GM12873 (cell line): ENCODE data around the gene GABPA.

Source experiments
- CTCF ChIP-seq: IDR thresholded peaks from 2 replicates; pipeline ENCODE4 v1.5.1; 2012; ENCODE audit warnings: low read depth, mild to moderate bottlenecking, moderate library complexity, low read length, control low read depth; ENCODE audit not compliant: insufficient read depth; ENCODE audit errors: missing control alignments

The GABPA gene

GRCh38 chr21:25801217-25802014 is 66.6 kb downstream of the GABPA start:
- peak; percentile 100 for TF ChIP-seq CTCF

- TF ChIP-seq CTCF, result no peak
Observed at GRCh38 chr21:25806060-25806459, 71.3 kb downstream of the GABPA start.

GRCh38 chr21:25807191-25807590 is 72.4 kb downstream of the GABPA start:
- no peak for TF ChIP-seq CTCF

GRCh38 chr21:25809013-25809412 is 74.2 kb downstream of the GABPA start:
- TF ChIP-seq CTCF, result no peak

- no peak for TF ChIP-seq CTCF
Observed at GRCh38 chr21:25811186-25811585, 76.4 kb downstream of the GABPA start.

GRCh38 chr21:25813917-25814316 is 79.1 kb downstream of the GABPA start:
- TF ChIP-seq CTCF, result no peak

GRCh38 chr21:25818121-25818520 is 83.3 kb downstream of the GABPA start:
- no peak for TF ChIP-seq CTCF
